RKO (cell line): ENCODE results near the gene NMT2.

Source experiments
- DNase-seq: peaks from one replicate; pipeline ENCODE4 v3.0.0-alpha.2; 2016; ENCODE audit warnings: low spot score

Gene NMT2

GRCh38 chr10:15141136-15142054, 27.1 kb downstream of the NMT2 start:
- DNase-seq: no peak

GRCh38 chr10:15140698-15141097, 27.8 kb downstream of the NMT2 start:
- no peak for DNase-seq

GRCh38 chr10:15137636-15138035, 30.9 kb downstream of the NMT2 start:
- no peak for DNase-seq

GRCh38 chr10:15137036-15137359, 31.5 kb downstream of the NMT2 start:
- no peak for DNase-seq

- no peak for DNase-seq
Measured at GRCh38 chr10:15136129-15137035, 32.1 kb downstream of the NMT2 start.

GRCh38 chr10:15131330-15131729, 37.2 kb downstream of the NMT2 start:
- DNase-seq: no peak

GRCh38 chr10:15124908-15125307, 43.6 kb downstream of the NMT2 start:
- no peak for DNase-seq

GRCh38 chr10:15124190-15124589, 44.3 kb downstream of the NMT2 start:
- DNase-seq: no peak

- DNase-seq: no peak
Measured at GRCh38 chr10:15123749-15124184, 44.7 kb downstream of the NMT2 start.

- DNase-seq: no peak
Measured at GRCh38 chr10:15122477-15123030, 45.9 kb downstream of the NMT2 start.

GRCh38 chr10:15121707-15122106, 46.8 kb downstream of the NMT2 start:
- DNase-seq: no peak

- no peak for DNase-seq
Measured at GRCh38 chr10:15120523-15120922, 48.0 kb downstream of the NMT2 start.

GRCh38 chr10:15118615-15119014, 49.9 kb downstream of the NMT2 start:
- no peak for DNase-seq

GRCh38 chr10:15116225-15116624, 52.3 kb downstream of the NMT2 start:
- no peak for DNase-seq

GRCh38 chr10:15113766-15114165, 54.7 kb downstream of the NMT2 start:
- DNase-seq: no peak

- no peak for DNase-seq
Measured at GRCh38 chr10:15112657-15113056, 55.8 kb downstream of the NMT2 start.

- peak; percentile 82 for DNase-seq
Measured at GRCh38 chr10:15106352-15107013, 62.0 kb downstream of the NMT2 start.

GRCh38 chr10:15103513-15103912, 65.0 kb downstream of the NMT2 start:
- no peak for DNase-seq

GRCh38 chr10:15099886-15100285, 68.6 kb downstream of the NMT2 start:
- DNase-seq: no peak

- DNase-seq: peak; percentile 98
Measured at GRCh38 chr10:15097011-15097812, 71.3 kb downstream of the NMT2 start, which contains the start of gene RPP38. Gene RPP38 (plus strand): TSS chr10:15097355. CDS start chr10:15103315, 5,960 bp downstream.

- DNase-seq: no peak
Measured at GRCh38 chr10:15096661-15097010, 71.9 kb downstream of the NMT2 start.
